PC-3 (cell line): ENCODE results near the gene PDE11A.

Experiments used
- EZH2 ChIP-seq: fragments of 300-600 bp; sonication (generic); IDR thresholded peaks from one replicate; pipeline ENCODE4 v1.6.1; 2017; ENCODE audit warnings: antibody characterized with exemption, mild to moderate bottlenecking, low read length; ENCODE audit not compliant: unreplicated experiment
- TF ChIP-seq, protein P1 (sequence below): fragments of 300-600 bp; sonication (generic); conservative IDR thresholded peaks from 2 replicates; pipeline ENCODE4 v1.5.1; 2017; ENCODE audit warnings: antibody characterized with exemption, low read depth, mild to moderate bottlenecking, low read length

DNA sequence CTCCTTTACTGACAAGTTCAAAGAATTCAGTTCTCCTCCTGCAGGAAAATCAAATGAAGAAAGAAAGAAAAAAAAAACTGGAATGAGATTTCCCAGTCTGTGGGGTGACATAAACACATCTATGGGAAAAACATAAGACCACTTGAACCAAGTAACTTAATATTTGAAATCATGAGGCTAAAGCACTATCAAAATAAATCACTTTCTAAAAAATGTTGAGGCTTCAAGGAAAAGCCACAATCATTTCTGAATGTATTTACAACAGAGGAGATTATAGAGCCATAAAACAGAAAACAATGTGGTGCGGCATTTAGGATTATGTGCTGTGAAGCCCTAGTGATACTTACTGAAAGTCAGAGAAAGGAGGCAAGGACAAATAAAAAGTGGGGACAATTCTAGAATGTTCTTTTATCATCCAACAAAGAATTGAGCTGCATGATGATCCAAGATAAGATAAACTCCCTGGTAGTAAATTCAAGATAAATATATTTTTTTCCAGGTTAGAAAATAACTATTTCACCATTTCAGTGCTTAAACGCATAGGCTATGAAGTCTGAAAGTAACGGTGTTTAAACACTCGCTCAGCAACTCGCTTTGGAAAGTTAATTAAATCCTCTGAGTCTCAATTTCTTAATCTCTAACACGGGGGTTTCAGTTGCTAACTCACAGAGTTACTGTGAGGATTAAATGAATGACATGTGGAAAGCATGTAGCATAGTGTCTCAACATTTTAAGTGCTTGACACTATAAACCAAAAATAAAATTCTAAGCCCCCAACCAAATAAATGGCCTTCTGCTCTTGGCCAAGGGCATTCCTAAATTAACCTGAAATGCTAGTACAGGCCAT lies 391.5 kb downstream of the PDE11A start:
- TF ChIP-seq EZH2: no peak
- TF ChIP-seq, protein P1, sequence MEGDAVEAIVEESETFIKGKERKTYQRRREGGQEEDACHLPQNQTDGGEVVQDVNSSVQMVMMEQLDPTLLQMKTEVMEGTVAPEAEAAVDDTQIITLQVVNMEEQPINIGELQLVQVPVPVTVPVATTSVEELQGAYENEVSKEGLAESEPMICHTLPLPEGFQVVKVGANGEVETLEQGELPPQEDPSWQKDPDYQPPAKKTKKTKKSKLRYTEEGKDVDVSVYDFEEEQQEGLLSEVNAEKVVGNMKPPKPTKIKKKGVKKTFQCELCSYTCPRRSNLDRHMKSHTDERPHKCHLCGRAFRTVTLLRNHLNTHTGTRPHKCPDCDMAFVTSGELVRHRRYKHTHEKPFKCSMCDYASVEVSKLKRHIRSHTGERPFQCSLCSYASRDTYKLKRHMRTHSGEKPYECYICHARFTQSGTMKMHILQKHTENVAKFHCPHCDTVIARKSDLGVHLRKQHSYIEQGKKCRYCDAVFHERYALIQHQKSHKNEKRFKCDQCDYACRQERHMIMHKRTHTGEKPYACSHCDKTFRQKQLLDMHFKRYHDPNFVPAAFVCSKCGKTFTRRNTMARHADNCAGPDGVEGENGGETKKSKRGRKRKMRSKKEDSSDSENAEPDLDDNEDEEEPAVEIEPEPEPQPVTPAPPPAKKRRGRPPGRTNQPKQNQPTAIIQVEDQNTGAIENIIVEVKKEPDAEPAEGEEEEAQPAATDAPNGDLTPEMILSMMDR: no peak
